Hematopoietic multipotent progenitor cell treated with erythropoietin and hydrocortisone succinate and interleukin-3 and kit ligand, for 15 days (in vitro differentiated cells): Measurements from ENCODE around the gene ARHGAP6.

Experiments used
- DNase-seq: peaks from one replicate; pipeline ENCODE4 v3.0.0-alpha.2; 2015; ENCODE audit warnings: low spot score

The ARHGAP6 gene

DNA sequence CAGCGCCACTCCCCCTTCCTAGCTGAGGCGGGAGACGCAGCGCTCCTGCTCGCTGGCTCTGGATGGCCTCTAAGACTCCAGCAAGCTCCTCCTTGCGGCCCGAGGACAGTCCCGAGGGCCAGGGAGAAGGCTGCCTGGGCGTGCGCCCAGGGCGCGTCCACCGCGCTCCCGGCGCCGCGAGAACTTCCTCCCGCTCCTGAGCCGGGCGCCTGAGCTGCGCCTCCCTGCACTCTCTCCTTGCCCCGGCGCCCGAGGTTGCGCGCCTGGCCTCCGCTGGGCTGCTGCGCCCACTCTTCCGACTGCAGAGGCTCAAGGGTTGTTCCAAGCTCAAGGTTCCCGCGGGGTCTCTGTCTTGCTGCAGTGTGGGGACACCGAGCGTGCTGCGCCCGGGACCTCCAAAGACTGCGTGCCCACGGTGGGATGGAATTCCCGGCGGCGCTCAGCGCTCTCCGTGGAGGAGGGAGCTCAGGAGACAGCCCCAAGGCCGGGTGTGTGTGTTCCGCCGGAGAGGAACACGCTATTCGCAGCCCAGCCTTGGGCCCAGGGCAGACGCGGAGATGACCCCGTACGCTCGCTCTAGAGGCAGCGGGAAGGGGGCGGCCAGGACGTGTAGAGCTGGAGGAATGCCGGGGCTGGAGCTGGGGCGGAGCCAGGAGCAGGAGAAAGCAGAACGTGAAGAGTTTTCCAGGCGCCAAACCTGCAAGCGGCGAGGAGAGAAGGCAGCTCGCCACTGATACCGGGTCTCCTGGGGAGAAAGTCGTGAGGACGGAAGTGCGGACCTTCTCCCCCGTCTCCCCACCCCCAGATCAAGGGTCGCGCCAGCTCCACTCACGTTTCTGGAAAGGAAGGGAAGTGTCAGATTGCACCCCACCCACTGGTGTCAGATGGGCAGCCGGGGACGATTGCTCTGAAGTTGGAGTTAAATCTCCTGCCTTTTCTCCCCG is at the start of gene ARHGAP6:
TSS of gene ARHGAP6 (minus strand) at position 753 of the 944 bp plus-strand sequence. CDS start 1,092 bp downstream, outside the sequence.
- no peak for DNase-seq

GRCh38 chrX:11704725-11705495 is 39.2 kb upstream of the ARHGAP6 start:
- no peak for DNase-seq

DNA sequence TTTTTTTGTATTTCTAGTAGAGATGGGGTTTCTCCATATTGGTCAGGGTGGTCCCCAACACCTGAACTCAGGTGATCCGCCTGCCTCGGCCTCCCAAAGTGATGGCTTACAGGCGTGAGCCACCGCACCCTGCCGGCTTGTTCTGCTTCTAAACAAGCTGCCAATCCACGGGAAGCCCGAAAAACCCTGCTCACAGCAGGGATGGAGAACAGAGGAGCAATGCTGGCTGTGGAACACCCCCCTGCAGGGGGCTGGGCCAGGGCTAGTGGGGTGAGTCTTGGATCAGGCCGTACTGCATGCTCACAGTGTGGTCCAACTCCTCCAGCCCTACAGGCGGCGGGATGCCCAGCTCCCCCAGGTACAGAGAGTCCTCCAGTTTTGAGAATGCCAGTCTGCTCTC is 38.1 kb upstream of the ARHGAP6 start:
- no peak for DNase-seq

- no peak for DNase-seq
Measured at GRCh38 chrX:11702965-11703631, 37.4 kb upstream of the ARHGAP6 start.

- no peak for DNase-seq
Measured at GRCh38 chrX:11702420-11702819, 36.7 kb upstream of the ARHGAP6 start.

- no peak for DNase-seq
Measured at GRCh38 chrX:11698702-11699101, 33.0 kb upstream of the ARHGAP6 start.

DNA sequence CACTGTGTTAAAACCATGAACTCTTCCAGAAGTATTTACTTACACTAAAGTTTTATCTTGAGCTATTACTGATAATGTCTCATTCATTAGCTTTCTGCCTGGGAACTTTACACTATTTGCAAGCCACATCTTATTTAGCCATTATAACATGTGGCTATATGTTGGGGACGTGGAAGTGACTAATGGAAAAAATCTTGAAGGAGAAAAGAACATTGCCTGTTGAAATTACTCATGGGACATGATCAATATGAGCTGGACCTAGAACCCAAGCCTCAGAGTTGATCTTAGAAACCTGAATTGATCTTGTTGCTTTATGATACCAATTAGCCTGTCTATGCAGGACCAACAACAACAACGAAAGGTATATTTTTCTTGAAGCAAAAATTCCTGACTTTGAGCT is 22.5 kb upstream of the ARHGAP6 start:
- no peak for DNase-seq

DNA sequence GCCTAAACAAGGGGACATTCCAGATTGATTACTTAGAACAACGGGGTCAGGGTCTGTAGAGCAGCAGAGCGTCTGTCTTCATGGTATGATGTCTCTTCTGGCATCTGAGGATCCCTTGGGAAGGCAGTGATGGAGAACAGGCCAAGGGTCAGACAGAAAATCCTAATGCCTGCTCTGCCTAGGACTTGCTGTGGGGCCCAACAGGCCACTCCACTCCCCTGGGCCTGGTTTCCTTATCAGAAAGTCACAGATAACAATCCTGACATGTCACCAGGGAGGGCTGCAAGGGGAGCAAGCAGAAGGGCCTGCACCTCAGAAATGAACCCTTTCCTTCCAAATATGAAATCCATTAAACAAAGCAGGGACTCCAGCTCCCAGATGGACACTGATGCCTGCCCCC is 21.4 kb upstream of the ARHGAP6 start:
- no peak for DNase-seq

GRCh38 chrX:11683057-11683456 is 17.3 kb upstream of the ARHGAP6 start:
- no peak for DNase-seq

GRCh38 chrX:11678158-11678557 is 12.4 kb upstream of the ARHGAP6 start:
- DNase-seq = no peak

- no peak for DNase-seq
Measured at GRCh38 chrX:11672213-11672612, 6.5 kb upstream of the ARHGAP6 start.

DNA sequence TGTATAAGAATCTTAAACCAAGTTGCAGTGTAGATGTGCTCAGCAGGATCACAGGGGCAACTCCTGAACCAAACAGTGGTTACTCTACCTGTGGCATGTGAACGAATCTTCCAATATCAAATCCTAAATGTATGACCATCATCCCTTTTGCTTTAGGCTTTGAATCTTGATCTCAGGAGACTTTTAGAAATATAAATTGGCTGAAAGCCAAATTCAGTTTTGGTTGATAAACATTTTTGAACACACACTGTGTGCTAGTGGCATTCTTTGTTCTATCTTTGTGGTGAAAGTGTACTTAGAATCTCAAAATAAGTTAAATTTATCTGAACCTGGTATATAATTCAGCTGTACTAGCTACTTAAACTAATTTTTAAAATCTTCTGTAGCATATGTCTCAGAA is 4.6 kb upstream of the ARHGAP6 start:
- no peak for DNase-seq

DNA sequence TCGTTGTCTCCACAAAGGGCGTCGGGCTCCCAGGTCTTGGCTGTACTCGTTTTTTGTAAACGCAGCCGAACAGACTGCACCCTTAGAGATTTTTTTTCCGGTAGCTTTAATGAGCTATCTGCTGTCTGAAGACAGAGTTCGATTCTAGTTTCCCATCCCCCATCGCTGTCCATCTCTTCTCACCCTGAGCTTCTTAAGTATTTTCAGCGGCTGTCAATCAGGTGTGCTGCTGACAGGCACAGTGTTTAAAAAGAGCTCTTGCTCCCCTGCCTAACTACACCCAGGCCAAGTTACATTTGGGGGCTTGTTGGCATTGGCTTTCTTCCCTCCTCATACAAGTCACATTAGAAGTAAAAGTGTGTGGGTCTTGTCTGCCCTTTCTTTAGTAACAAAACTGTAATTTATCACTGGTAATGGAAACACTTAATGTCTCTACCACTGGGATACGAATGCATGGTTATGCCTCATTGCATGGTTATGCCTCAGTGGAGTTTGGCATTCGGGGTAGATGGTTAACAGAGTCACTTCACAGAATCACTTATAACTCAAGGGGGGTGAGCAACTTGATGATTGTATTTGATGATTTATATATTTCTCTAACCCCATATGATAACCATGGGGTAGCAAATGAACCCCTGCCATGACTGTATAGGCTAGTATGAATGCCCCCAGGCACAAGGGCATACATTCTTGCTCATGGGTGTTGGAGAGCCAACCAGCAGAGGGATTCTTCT is 1.4 kb upstream of the ARHGAP6 start:
- DNase-seq = no peak

DNA sequence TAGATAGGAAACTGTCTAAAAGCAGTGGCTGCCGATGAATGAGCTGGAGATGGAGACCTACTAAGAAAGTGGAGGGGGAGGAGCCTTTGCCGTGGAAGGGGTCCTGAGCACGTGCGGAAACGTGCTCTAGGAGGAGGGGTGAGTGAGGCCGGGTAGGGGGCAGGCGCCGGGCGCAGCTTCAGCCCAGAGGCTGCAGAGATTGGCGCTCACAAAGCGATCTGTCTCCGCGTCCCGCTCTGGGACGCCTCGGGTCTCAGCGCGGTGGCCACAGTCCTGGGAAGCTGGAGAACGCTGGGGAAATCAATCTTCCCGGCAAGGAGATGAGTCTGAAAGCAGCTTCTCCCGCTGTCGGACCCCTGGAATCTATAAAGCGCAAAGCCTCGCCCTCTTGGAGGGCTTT is 444 bp upstream of the ARHGAP6 start:
- no peak for DNase-seq

GRCh38 chrX:11664211-11665167 is 1.2 kb downstream of the ARHGAP6 start:
- no peak for DNase-seq

DNA sequence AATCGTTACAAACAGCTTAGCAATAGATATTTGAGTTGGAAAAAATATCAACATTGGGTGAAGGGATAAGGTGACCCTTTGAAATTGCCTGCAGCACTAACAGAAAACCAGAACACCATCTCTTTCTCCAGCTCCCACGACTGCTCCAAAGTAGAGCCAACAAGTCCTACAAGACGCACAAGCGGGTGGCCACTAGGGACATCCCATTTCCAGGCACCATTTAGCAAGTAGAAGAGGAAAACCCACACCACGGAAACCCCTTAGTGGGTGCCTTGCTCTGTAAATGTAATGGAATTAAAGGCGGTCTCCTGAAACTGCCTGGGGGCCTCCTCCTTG is 1.9 kb downstream of the ARHGAP6 start:
- DNase-seq = no peak

DNA sequence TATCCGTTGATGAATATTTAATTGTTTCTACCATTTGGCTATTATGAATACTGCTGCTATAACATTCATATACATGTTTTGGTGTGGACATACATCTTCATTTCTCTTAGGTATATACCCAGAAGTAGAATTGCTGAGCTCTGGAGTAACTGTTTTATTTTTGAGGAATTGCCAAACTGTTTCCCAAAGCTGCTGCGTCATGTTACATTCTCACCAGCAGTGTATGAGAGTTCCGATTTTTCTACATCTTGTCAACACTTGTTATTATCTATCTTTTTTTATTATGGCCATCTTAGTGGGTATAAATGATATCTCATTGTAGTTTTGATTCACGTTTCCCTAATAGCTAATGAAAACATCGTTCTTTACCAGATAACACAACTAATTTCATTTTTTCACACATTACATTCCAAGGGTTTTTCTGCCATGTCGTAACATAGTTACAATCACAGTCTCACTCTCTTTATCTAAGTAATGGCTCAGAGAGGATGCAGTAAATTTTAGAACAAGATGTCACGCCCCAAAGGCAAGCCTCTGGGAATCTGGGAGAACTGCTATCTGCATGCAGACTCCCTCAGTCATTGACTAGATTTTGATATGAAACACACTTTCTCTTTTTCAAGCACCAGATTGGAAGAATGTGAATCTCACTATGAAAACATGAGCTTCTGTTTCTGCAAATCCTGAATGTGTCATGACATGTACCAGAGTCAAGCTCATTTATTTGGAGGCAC is 10.3 kb downstream of the ARHGAP6 start:
- DNase-seq = no peak

- no peak for DNase-seq
Measured at GRCh38 chrX:11648705-11649519, 16.8 kb downstream of the ARHGAP6 start.

DNA sequence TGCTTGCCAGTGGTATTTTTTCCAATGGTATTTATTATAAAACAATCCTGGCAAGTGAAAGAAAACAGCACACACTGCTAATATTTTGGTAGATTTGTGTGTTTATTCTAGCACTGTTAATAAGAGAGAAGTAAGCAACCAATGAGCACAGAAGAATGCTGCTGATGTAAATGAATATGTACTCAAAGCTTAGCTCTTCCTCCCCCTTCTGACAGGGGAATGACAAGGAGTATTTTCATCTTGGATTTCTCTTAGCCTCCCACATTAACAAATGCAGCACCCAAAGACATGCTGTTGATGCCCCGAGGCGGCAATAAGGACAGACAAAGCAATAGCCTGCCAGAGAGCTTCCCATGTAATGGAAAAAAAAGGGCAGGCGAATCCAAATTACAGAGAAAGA is 18.6 kb downstream of the ARHGAP6 start:
- DNase-seq = no peak
